Fibroblast of lung (primary cell): ENCODE results near the gene CLASP1. TPM values are rescaled to one million over a fixed set of nuclear protein-coding genes. Genes with fewer than 3 reads are reported as not detected.

Source experiments
- DNase-seq, 2 donors: peaks; one replicate each; pipeline versions ENCODE4 v3.0.0 to v3.0.0-alpha.2; 2010; ENCODE audit warnings: low read depth in 2 of 2
- H2AFZ ChIP-seq: 2 replicates; pipeline ENCODE4 v1.5.1; 2012; ENCODE audit warnings: low read length, control low read depth, inconsistent platforms
- H3K27ac ChIP-seq: 2 replicates; pipeline ENCODE4 v1.5.1; 2011; ENCODE audit warnings: low read length, control low read depth; ENCODE audit not compliant: insufficient read depth
- H3K27me3 ChIP-seq: 2 replicates; pipeline ENCODE4 v1.5.1; 2011; ENCODE audit warnings: mild to moderate bottlenecking, low read length; ENCODE audit not compliant: control insufficient read depth, insufficient read depth
- H3K36me3 ChIP-seq: 2 replicates; pipeline ENCODE4 v1.5.1; 2011; ENCODE audit warnings: low read length; ENCODE audit not compliant: control insufficient read depth, insufficient read depth
- H3K4me1 ChIP-seq: 2 replicates; pipeline ENCODE4 v1.5.1; 2011; ENCODE audit warnings: low read length; ENCODE audit not compliant: control insufficient read depth, insufficient read depth; ENCODE audit errors: extremely low read depth
- H3K4me2 ChIP-seq: 2 replicates; pipeline ENCODE4 v1.5.1; 2011; ENCODE audit warnings: low read length, control low read depth; ENCODE audit not compliant: insufficient read depth; ENCODE audit errors: extremely low read depth
- H3K4me3 ChIP-seq, 4 experiments: fragments of 200-600 bp in 1 of 4; sonication (generic) in 1 of 4; replicated peaks in 1 of 4; 2 replicates each; pipeline ENCODE4 v1.5.1; 2011 to 2016; ENCODE audit warnings: low read length in 4 of 4, low read depth in 3 of 4, mild to moderate bottlenecking in 3 of 4, control low read depth in 2 of 4, inconsistent platforms in 1 of 4, mixed read lengths in 1 of 4; ENCODE audit not compliant: insufficient read depth in 1 of 4; ENCODE audit errors: control extremely low read depth in 1 of 4
- H3K79me2 ChIP-seq: 2 replicates; pipeline ENCODE4 v1.5.1; 2012; ENCODE audit warnings: mild to moderate bottlenecking, low read length, inconsistent platforms; ENCODE audit not compliant: control insufficient read depth, insufficient read depth
- H3K9ac ChIP-seq: 2 replicates; pipeline ENCODE4 v1.5.1; 2011; ENCODE audit warnings: mild to moderate bottlenecking, low read length, control low read depth; ENCODE audit not compliant: insufficient read depth
- H3K9me3 ChIP-seq: 2 replicates; pipeline ENCODE4 v1.5.1; 2012; ENCODE audit warnings: low read depth, low read length; ENCODE audit not compliant: control insufficient read depth, insufficient read depth
- H4K20me1 ChIP-seq: 2 replicates; pipeline ENCODE4 v1.5.1; 2011; ENCODE audit warnings: low read length; ENCODE audit not compliant: control insufficient read depth, insufficient read depth; ENCODE audit errors: extremely low read depth
- EZH2 ChIP-seq: IDR thresholded peaks from 2 replicates; pipeline ENCODE4 v1.5.1; 2012; ENCODE audit warnings: low read length, control low read depth, mild to moderate bottlenecking; ENCODE audit errors: missing control alignments
- polyA plus RNA-seq, 2 donors: library from polyadenylated mRNA; depleted of rRNA in 1 of 2; stranded (reverse) in 1 of 2; unstranded in 1 of 2; fragments of >200 nt; gene quantifications; 2 replicates each; pipeline ENCODE4 v1.2.1, GENCODE V29; 2011 to 2012; ENCODE audit warnings: missing spikeins in 1 of 2
- total RNA-seq: library from RNA; depleted of rRNA; stranded (reverse); fragments of >200 nt; gene quantifications from 2 replicates; pipeline ENCODE4 v1.2.1, GENCODE V29; 2014
- TF ChIP-seq, protein P1 (sequence below), 2 donors: IDR thresholded peaks in 1 of 2; conservative IDR thresholded peaks in 1 of 2; 1 replicate in 1 of 2; 2 replicates in 1 of 2; pipeline ENCODE4 v1.5.1; 2011 to 2012; ENCODE audit warnings: low read length in 2 of 2, control low read depth in 1 of 2, inconsistent platforms in 1 of 2, low read depth in 1 of 2, mild to moderate bottlenecking in 1 of 2

Gene CLASP1
- total and polyA plus RNA-seq, 2 donors (not counting 1 experiment from before 2014, with no cell fraction given): 6.0 to 48.4 TPM

DNA sequence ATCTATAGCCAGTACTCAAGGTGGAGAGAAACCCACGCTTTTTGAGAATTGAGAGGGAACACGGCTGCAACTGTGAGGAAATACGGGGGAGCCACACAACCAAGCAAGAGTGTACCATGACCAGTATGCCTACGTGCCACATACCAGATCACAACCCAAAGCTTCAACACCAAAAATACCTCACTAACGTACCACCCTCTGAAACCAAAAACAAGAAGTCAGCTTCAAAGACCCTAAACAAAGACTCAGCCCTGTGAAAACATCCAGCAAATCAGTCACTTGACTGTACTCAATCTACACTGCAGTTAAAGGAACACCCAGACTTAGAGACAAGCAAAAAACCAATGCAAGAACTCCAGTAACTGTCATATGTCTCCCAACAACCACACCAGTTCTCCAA, 101.6 kb downstream of the CLASP1 start:
- no peak for DNase-seq
- H3K4me2 ChIP-seq: no peak overlapping the region
- TF ChIP-seq, protein P1, sequence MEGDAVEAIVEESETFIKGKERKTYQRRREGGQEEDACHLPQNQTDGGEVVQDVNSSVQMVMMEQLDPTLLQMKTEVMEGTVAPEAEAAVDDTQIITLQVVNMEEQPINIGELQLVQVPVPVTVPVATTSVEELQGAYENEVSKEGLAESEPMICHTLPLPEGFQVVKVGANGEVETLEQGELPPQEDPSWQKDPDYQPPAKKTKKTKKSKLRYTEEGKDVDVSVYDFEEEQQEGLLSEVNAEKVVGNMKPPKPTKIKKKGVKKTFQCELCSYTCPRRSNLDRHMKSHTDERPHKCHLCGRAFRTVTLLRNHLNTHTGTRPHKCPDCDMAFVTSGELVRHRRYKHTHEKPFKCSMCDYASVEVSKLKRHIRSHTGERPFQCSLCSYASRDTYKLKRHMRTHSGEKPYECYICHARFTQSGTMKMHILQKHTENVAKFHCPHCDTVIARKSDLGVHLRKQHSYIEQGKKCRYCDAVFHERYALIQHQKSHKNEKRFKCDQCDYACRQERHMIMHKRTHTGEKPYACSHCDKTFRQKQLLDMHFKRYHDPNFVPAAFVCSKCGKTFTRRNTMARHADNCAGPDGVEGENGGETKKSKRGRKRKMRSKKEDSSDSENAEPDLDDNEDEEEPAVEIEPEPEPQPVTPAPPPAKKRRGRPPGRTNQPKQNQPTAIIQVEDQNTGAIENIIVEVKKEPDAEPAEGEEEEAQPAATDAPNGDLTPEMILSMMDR (conservative IDR thresholded peaks at IDR 0.05 in 1 of 2, IDR thresholded peaks at IDR 0.05 in 1 of 2; ENCODE audit: low read depth in 1 of 2, low read length in 2 of 2): no peak
- TF ChIP-seq EZH2: no peak
- no peak overlapping the region for H3K27ac ChIP-seq
- no peaks in the 10 kb centered on the region for H3K27me3 ChIP-seq
- H3K36me3 ChIP-seq: no peaks in the 10 kb centered on the region
- peaks cover 21% of the 10 kb centered on the region for H3K79me2 ChIP-seq
- no peak overlapping the region for H3K9ac ChIP-seq
- H3K4me3 ChIP-seq: no peak overlapping the region
- H3K9me3 ChIP-seq: no peaks in the 10 kb centered on the region
- no peaks in the 10 kb centered on the region for H4K20me1 ChIP-seq
- H3K4me1 ChIP-seq: no peaks in the 10 kb centered on the region
- H2AFZ ChIP-seq: no peak overlapping the region

DNA sequence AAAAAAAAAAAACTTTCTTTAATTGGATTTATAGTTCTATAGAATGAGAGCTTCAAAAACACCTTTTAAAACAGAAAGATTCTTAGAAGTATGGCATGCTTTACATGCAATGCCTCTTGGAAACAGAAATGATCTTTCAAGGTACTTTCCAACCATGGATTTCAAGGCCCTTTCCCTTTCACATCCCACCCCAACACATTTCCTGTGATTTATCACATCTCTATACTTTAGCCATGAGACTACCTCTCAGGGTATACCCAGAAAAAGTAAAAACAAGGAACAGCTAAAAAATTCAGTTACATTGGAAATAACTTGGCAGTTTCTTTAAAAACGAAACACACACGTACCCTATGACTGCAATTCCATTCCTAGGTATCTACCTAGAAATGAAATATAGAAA, 103.3 kb downstream of the CLASP1 start:
- Histone ChIP-seq H3K27me3 (no peaks in the 10 kb centered on the region), H3K9me3 (no peaks in the 10 kb centered on the region), H3K36me3 (no peaks in the 10 kb centered on the region), H3K4me3 (no peak overlapping the region), H3K4me1 (no peaks in the 10 kb centered on the region), H2AFZ (no peak overlapping the region), H3K4me2 (no peak overlapping the region), H3K27ac (no peak overlapping the region), H3K9ac (no peak overlapping the region), H4K20me1 (no peaks in the 10 kb centered on the region), H3K79me2 (peaks cover 19% of the 10 kb centered on the region)
- TF ChIP-seq EZH2: no peak
- TF ChIP-seq, protein P1 (conservative IDR thresholded peaks at IDR 0.05 in 1 of 2, IDR thresholded peaks at IDR 0.05 in 1 of 2; ENCODE audit: low read depth in 1 of 2, low read length in 2 of 2): no peak
- DNase-seq: no peak

DNA sequence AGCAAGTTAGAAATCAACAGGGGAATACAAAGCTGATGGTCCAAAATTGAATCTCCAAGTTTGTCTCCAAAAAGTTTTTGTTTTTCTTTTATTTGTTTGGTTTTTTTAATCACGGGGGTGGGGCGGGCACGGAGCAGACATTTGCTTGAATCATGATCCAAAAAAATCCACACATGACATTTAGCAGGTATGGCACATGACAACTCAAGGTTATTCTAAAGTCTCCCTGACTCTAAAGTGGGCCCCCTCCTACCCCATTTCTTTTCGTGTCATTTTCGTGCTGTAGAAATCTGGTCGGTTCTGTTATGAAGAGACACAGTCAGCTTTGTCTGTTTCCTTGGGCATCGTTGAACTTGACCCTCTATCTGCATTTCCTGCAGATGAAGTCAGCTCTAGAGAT, 104.0 kb downstream of the CLASP1 start:
- H3K4me2 ChIP-seq: no peak overlapping the region
- H3K4me1 ChIP-seq: no peaks in the 10 kb centered on the region
- H2AFZ ChIP-seq: no peak overlapping the region
- TF ChIP-seq, protein P1 (conservative IDR thresholded peaks at IDR 0.05 in 1 of 2, IDR thresholded peaks at IDR 0.05 in 1 of 2; ENCODE audit: low read depth in 1 of 2, low read length in 2 of 2): no peak
- TF ChIP-seq EZH2: no peak
- peaks cover 19% of the 10 kb centered on the region for H3K79me2 ChIP-seq
- no peak overlapping the region for H3K27ac ChIP-seq
- no peak for DNase-seq
- H3K9me3 ChIP-seq: no peaks in the 10 kb centered on the region
- no peak overlapping the region for H3K4me3 ChIP-seq
- H3K27me3 ChIP-seq: no peaks in the 10 kb centered on the region
- no peaks in the 10 kb centered on the region for H4K20me1 ChIP-seq
- H3K9ac ChIP-seq: no peak overlapping the region
- H3K36me3 ChIP-seq: no peaks in the 10 kb centered on the region
